ENCODE results near the gene ID1. TPM values are rescaled to one million over a fixed set of nuclear protein-coding genes. Genes with fewer than 3 reads are reported as not detected.
A peak's percentile ranks its signal among the peaks of the same experiment; 100 is the strongest.

The ID1 gene, protein sequence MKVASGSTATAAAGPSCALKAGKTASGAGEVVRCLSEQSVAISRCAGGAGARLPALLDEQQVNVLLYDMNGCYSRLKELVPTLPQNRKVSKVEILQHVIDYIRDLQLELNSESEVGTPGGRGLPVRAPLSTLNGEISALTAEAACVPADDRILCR
- 100 to 1,000 TPM; 207 to 230 (median 226) TPM for polyA plus RNA-seq (ENCODE audit: insufficient read length in 3 of 3)
- long read RNA-seq, donor 1, transcript ID1-202 (2 exons, 994 nt) = major isoform, 183 of 313 reads
- long read RNA-seq, donor 1, transcript ID1-201 (1 exons, 1,233 nt) = minor isoform, 130 of 313 reads
- long read RNA-seq, donor 1, partial matches to known transcripts = 0 of 313 reads
- long read RNA-seq, donor 1, other reads (novel, unspliced or antisense) = 0 of 313 reads
- long read RNA-seq, donor 2, transcript ID1-201 (1 exons, 1,233 nt) = minor isoform, 152 of 354 reads
- long read RNA-seq, donor 2, transcript ID1-202 (2 exons, 994 nt) = major isoform, 202 of 354 reads
- long read RNA-seq, donor 2, partial matches to known transcripts = 0 of 354 reads
- long read RNA-seq, donor 2, other reads (novel, unspliced or antisense) = 0 of 354 reads
- long read RNA-seq, donor 3, transcript ID1-201 (1 exons, 1,233 nt) = major isoform, 249 of 481 reads
- long read RNA-seq, donor 3, transcript ID1-202 (2 exons, 994 nt) = minor isoform, 232 of 481 reads
- long read RNA-seq, donor 3, partial matches to known transcripts = 0 of 481 reads
- long read RNA-seq, donor 3, other reads (novel, unspliced or antisense) = 0 of 481 reads
- long read RNA-seq, donor 4, transcript ID1-202 (2 exons, 994 nt) = major isoform, 288 of 559 reads
- long read RNA-seq, donor 4, transcript ID1-201 (1 exons, 1,233 nt) = minor isoform, 271 of 559 reads
- long read RNA-seq, donor 4, partial matches to known transcripts = 0 of 559 reads
- long read RNA-seq, donor 4, other reads (novel, unspliced or antisense) = 0 of 559 reads
- long read RNA-seq, donor 5, transcript ID1-202 (2 exons, 994 nt) = minor isoform, 120 of 311 reads
- long read RNA-seq, donor 5, transcript ID1-201 (1 exons, 1,233 nt) = major isoform, 191 of 311 reads
- long read RNA-seq, donor 5, partial matches to known transcripts = 0 of 311 reads
- long read RNA-seq, donor 5, other reads (novel, unspliced or antisense) = 0 of 311 reads
- long read RNA-seq, donor 6, transcript ID1-202 (2 exons, 994 nt) = major isoform, 122 of 244 reads
- long read RNA-seq, donor 6, transcript ID1-201 (1 exons, 1,233 nt) = major isoform, 122 of 244 reads
- long read RNA-seq, donor 6, partial matches to known transcripts = 0 of 244 reads
- long read RNA-seq, donor 6, other reads (novel, unspliced or antisense) = 0 of 244 reads
- long read RNA-seq, donor 7, transcript ID1-201 (1 exons, 1,233 nt) = major isoform, 444 of 687 reads
- long read RNA-seq, donor 7, transcript ID1-202 (2 exons, 994 nt) = minor isoform, 243 of 687 reads
- long read RNA-seq, donor 7, partial matches to known transcripts = 0 of 687 reads
- long read RNA-seq, donor 7, other reads (novel, unspliced or antisense) = 0 of 687 reads
- long read RNA-seq, donor 8, transcript ID1-201 (1 exons, 1,233 nt) = major isoform, 100 of 156 reads
- long read RNA-seq, donor 8, transcript ID1-202 (2 exons, 994 nt) = minor isoform, 56 of 156 reads
- long read RNA-seq, donor 8, partial matches to known transcripts = 0 of 156 reads
- long read RNA-seq, donor 8, other reads (novel, unspliced or antisense) = 0 of 156 reads
- long read RNA-seq, donor 9, transcript ID1-201 (1 exons, 1,233 nt) = major isoform, 336 of 575 reads
- long read RNA-seq, donor 9, transcript ID1-202 (2 exons, 994 nt) = minor isoform, 239 of 575 reads
- long read RNA-seq, donor 9, partial matches to known transcripts = 0 of 575 reads
- long read RNA-seq, donor 9, other reads (novel, unspliced or antisense) = 0 of 575 reads
- long read RNA-seq, donor 10, transcript ID1-201 (1 exons, 1,233 nt) = minor isoform, 191 of 389 reads
- long read RNA-seq, donor 10, transcript ID1-202 (2 exons, 994 nt) = major isoform, 198 of 389 reads
- long read RNA-seq, donor 10, partial matches to known transcripts = 0 of 389 reads
- long read RNA-seq, donor 10, other reads (novel, unspliced or antisense) = 0 of 389 reads
- long read RNA-seq, donor 11, transcript ID1-201 (1 exons, 1,233 nt) = major isoform, 269 of 398 reads
- long read RNA-seq, donor 11, transcript ID1-202 (2 exons, 994 nt) = minor isoform, 129 of 398 reads
- long read RNA-seq, donor 11, partial matches to known transcripts = 0 of 398 reads
- long read RNA-seq, donor 11, other reads (novel, unspliced or antisense) = 0 of 398 reads
- long read RNA-seq, donor 12, transcript ID1-202 (2 exons, 994 nt) = major isoform, 251 of 444 reads
- long read RNA-seq, donor 12, transcript ID1-201 (1 exons, 1,233 nt) = minor isoform, 193 of 444 reads
- long read RNA-seq, donor 12, partial matches to known transcripts = 0 of 444 reads
- long read RNA-seq, donor 12, other reads (novel, unspliced or antisense) = 0 of 444 reads
- long read RNA-seq, donor 13, transcript ID1-202 (2 exons, 994 nt) = minor isoform, 137 of 336 reads
- long read RNA-seq, donor 13, transcript ID1-201 (1 exons, 1,233 nt) = major isoform, 199 of 336 reads
- long read RNA-seq, donor 13, partial matches to known transcripts = 0 of 336 reads
- long read RNA-seq, donor 13, other reads (novel, unspliced or antisense) = 0 of 336 reads
- long read RNA-seq, donor 14, transcript ID1-201 (1 exons, 1,233 nt) = major isoform, 661 of 1,003 reads
- long read RNA-seq, donor 14, transcript ID1-202 (2 exons, 994 nt) = minor isoform, 342 of 1,003 reads
- long read RNA-seq, donor 14, partial matches to known transcripts = 0 of 1,003 reads
- long read RNA-seq, donor 14, other reads (novel, unspliced or antisense) = 0 of 1,003 reads
- long read RNA-seq, donor 15, transcript ID1-201 (1 exons, 1,233 nt) = major isoform, 212 of 380 reads
- long read RNA-seq, donor 15, transcript ID1-202 (2 exons, 994 nt) = minor isoform, 168 of 380 reads
- long read RNA-seq, donor 15, partial matches to known transcripts = 0 of 380 reads
- long read RNA-seq, donor 15, other reads (novel, unspliced or antisense) = 0 of 380 reads
- long read RNA-seq, donor 16, transcript ID1-202 (2 exons, 994 nt) = minor isoform, 261 of 582 reads
- long read RNA-seq, donor 16, transcript ID1-201 (1 exons, 1,233 nt) = major isoform, 321 of 582 reads
- long read RNA-seq, donor 16, partial matches to known transcripts = 0 of 582 reads
- long read RNA-seq, donor 16, other reads (novel, unspliced or antisense) = 0 of 582 reads

DNA sequence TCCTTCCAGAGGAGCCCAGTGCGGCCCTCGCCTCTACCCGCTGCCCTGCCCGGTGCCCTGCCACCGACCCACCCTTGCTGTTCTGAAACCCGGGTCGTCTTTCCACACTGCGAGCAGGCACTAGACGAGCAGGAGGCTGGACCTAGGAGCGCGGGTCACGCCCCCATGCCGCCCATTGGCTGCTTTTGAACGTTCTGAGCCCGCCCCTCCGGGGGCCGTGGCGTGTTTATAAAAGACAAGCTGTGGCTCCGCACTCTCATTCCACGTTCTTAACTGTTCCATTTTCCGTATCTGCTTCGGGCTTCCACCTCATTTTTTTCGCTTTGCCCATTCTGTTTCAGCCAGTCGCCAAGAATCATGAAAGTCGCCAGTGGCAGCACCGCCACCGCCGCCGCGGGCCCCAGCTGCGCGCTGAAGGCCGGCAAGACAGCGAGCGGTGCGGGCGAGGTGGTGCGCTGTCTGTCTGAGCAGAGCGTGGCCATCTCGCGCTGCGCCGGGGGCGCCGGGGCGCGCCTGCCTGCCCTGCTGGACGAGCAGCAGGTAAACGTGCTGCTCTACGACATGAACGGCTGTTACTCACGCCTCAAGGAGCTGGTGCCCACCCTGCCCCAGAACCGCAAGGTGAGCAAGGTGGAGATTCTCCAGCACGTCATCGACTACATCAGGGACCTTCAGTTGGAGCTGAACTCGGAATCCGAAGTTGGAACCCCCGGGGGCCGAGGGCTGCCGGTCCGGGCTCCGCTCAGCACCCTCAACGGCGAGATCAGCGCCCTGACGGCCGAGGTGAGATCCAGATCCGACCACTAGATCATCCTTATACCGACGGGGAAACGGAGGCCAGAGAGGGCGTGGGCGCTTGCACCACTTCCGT lies at the start of gene ID1:
ID1 (plus strand) TSS at position 259 of the 871 bp plus-strand sequence; CDS start at position 358, 99 bp downstream.
- DNase-seq = peak; percentile 98

DNA sequence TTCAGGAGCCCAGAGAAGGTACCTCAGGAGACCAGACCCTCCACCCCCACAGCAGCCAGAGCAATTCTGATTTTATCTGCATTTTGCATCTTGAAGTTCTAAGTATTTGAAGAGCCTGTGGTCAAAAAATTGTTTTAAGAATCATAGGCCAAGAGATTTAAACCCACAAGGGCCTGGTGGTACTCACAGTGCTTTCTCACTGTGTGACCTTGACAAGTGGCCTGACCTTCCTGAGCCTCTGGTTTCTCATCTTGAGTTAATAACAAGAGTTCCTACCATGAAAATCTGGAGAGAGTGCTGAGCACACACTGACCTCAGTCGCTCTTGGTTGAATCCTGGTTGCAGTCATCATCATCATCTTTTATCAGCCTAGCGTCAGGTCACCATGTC lies 45.4 kb upstream of the ID1 start:
- DNase-seq = no peak

DNA sequence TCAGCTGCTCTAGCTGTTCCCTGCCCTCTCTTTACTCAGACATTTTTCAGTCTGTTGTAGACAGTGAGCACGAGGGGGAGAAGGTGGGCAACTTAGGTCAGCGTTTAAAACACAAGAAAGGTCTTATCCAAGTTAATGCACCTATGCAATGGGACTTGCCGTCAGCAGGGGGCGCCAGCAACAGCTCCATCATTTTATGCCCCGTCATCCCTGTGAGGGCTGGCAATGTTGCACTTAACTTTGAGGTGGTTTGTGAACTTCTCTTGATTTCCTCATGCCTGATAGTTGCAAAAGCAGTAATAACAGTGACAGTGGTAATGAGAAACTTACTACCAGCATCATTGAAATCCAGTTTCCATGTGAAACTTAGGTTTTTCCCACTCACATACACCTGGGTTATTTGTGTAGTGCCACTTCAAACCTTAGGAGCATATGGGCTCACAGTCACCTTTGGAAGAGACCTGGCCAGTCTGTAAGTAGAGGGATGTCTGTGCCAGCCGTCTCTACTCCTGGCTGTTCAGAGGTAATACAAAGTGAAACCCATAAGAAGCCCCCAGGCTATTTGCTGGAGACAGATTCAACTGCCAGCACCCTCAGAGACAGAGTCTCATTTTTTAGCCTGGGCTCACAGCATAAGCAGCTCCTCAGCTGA lies 44.9 kb upstream of the ID1 start:
- DNase-seq = no peak

DNA sequence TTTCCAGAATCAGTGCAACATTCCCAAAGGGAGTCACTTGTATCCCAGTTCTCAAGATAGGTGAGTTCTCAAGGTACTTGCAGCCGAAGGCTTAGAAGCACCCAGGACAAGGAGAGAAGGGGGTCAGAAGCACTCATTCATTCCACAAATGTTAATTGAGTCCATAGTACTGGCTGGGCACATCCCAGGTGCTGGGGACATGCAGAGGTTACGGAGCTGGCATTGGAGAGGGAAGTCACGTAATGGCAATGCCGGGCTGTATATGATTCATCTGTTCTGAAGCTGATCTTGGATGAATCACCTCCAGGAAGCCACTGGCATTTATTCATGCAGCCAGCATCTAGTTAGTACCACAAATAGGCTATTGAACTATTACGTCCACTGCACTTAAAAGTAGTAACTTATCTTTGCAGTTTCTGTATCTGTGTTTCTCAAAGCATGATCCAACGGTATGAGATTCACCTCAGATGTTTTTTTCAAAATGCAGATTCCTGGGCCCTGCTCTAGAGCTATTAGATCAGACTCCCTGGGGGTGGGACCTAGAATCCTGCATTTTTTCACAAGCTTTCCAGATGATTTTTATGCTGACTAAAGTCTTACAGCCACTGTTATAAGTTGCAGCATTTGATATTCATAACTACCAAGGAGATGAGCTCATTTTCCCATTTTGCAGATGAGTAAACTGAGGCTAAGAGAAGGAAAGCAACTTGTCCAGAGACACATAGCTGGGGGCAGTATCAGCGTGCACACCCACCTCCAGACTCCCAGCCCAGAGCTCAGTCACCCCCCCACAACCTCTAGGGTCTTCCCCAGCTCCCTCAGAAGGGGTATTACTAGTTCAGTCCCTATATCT lies 44.1 kb upstream of the ID1 start:
- no peak for DNase-seq

DNA sequence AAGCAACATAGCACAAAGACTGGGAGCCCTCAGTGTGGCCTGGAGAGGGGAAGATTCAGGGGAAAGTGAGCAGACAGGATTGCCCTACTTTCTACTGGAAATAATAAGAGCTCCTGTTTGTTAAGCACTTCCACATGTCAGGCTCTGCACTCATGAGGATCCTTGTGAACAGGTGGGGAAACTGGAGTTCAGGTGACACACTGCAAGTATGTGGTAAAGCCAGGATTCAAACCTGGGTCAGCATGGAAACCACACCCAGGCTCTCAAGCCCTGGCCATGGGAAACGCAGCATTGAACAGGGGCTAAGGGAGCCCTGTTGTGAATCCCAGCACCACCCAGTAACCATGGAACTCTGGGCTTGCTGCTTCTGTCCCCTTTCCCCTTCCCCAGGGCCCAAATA lies 42.8 kb upstream of the ID1 start:
- no peak for DNase-seq

DNA sequence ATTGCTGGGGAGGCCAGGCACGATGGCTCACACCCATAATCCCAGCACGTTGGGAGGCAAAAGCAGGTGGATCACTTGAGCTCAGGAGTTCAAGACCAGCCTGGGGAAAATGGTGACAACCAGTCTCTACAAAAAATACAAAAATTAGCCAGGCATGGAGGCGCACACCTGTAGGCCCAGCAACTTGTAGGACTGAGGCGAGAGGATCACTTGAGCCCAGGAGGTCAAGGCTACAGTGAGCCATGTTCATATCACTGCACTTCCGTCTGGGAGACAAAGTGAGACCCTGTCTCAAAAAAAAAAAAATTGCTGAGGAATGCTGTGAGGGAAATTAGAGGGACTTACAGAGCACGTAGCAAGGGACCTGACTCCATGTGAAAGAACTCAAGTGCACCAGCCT lies 40.8 kb upstream of the ID1 start:
- DNase-seq = no peak

DNA sequence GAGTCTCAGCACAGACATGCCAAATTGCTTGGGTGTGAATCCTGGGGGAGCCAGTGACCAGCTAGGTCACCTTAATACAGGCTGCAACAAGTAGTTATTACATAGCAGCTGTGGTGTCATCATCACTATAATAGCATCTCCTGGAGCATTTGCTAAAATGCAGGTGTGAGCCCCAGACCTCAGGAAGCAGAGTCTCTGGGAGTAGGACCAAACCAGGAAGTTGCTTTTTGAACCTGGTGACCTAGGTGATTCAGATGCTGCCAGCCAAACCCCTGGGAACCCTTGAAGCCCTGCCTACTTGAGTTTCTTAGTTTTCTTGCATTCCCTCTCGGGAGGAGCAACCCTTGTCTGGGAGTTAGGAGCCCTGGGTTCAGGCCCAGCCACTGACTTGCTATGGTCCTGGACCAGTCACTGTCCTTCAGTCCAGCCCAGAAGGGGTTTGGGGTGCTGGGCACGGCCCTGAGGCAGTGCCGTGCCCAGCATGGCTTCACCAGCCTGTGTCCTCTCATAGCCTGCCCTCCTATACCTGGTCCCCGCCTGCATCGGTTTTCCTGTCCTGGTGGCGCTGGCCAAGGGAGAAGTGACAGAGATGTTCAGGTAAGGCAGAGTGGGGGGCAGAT lies 39.3 kb upstream of the ID1 start:
- no peak for DNase-seq

DNA sequence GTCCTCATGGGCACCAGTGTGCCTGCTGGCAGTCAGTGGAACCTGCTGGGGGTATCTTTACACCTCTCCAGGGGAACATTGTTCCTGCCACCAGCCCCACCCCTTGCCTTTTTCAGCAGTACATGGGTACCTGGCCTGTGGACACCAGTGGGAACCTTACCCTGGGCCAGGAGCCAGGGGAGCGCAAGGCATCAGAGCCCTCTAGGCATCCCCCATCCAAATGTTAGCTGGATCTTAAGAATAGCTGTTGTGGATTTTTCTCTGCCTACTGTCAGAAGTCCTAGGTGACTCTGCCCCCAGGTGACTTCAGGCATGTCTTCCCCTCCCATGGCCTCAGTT lies 38.8 kb upstream of the ID1 start:
- no peak for DNase-seq

DNA sequence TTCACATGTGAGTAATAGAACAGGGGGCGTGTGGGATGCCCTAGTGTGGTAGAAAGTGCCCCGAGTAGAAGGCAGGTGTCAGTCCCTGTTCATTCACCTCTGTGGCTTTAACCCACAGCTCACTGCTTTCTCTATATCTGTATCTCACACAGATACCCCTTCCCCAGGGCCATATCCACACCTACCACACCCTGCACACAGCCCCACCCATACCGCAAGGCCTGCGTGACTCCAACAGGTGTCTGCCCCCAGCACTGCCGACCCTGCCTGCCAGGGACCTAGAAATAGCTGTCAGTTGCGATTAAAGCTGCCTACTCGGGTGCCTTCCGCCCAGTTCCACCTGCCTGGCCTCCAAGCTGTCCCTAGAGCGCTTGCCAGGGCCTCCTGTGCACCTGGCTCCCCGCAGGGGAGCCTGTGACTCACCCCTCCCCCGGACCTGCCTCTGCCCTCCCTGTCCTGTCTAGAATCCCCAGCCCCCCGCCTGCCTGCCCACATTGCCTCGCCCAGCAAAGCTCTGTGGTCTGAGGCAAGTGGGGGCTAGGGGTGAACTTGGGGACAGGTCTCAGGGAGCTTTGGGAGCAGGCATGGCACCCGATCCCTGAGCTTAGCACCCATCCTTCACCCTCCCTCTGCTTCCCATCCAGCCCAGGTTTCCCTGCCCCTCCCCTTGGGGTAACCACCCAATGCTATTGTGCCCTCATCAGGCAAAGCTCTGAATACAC lies 38.3 kb upstream of the ID1 start:
- no peak for DNase-seq

DNA sequence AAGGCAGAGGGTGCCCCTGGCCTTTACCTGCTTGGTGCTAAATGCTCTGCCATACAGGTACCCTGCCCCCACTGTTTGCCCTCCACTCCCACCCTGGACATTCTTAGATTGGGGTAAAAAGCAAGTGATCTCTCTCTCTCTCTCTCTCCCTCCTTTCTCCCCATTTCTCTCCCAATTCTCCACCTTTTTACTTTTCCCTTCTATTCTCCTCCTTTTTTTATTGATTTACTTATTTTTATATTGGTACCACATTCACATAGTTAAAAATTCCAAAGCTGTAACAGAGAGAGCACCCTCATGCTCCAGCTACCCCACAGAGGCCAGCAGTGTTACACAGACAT lies 37.7 kb upstream of the ID1 start:
- no peak for DNase-seq

DNA sequence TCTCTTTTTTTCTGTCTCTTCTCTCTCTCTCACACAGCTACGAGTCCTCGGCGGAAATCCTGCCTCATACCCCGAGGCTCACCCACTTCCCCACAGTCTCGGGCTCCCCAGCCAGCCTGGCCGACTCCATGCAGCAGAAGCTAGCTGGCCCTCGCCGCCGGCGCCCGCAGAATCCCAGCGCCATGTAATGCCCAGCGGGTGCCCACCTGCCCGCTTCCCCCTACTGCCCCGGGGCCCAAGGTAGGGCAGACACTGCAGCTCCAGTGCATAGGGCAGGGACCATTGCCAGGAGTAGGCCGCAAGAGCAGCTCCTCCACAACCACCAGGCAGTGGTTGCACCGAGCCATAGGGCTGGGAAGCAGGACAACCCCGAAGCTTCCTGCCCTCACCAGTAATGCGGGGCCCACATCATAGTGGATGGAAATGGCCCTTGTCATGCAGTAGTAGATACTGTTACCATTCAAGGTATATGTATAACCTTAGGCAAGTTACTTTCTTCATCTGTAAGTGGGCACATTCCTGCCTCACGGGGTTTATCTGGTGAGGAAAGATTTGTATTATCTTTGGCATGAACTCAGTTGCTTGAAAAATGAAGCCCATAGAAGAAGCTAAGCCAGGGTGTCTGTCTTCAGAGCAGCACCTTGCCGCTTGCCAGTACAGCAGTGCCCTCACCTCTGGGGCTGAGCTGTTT lies 36.9 kb upstream of the ID1 start:
- DNase-seq = no peak

DNA sequence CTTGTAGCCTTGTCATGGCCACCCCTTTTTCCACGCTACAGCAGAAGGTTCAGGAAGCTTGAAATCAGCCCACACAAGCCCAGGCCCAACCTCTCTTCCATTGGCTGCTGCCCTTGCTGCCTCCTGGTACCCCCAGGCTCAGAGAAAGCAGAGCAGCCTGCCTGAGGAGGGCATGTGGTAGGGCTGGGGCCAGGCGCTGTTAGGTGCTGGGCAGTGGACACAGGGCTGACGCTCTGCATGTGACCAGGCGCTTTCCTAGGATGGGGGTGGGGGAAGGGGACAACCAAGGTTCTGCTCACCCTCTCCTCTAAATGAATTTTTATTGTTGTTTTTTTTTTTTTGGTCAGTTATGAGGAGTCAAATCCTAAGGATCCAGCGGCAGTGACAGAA lies 36.3 kb upstream of the ID1 start:
- DNase-seq = no peak

DNA sequence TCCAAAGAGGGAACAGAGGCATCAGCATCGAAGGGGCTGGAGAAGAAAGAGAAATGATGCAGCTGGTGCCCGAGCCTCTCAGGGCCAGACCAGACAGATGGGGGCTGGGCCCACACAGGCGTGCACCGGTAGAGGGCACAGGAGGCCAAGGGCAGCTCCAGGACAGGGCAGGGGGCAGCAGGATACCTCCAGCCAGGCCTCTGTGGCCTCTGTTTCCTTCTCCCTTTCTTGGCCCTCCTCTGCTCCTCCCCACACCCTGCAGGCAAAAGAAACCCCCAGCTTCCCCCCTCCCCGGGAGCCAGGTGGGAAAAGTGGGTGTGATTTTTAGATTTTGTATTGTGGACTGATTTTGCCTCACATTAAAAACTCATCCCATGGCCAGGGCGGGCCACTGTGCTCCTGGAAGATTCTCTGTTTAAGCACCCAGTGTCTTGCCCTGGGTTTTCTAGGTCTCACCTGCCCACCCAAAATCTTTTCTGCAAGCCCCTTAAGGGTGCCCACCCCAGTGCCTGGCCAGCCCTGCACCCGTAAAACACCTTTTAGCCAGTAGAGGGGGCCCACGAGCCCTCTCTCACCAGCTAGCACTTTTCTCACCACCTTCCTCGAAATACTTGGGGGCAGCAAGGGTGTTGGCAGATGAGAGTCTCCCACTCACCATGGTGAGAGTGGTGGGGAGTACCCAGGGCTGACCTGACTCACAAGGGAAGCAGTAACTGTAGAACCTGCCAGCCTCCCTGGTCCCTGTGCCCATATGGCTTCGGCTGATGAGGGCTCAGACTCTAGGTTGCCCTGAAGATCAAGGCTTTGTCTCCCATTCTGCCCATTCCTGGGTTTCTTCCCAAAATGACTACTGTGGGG lies 35.7 kb upstream of the ID1 start:
- no peak for DNase-seq
